ENCODE measurements around the gene KLRF1.

DNA sequence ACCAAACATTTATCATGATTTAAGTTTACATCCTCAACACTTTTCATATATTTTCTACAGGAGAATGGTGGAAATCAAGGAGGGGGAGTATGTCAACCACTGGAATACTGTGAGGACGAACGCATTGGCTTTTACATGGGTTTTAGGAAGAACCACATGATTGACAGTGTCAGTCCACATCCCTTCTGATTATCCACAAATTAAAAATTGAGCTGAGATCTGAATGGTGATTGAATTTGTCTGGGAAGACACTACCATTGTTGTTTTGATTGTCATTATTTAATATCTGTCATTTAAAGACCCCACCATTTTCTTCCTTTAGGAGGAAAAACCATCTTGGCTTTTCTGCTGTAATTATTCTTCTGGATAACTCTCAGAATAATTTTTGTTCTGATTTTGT, 31.3 kb upstream of the KLRF1 start:
- TF ChIP-seq CTCF (conservative IDR thresholded peaks at IDR 0.05; ENCODE audit: low read depth, low read length) (no peak), EZH2 (IDR thresholded peaks at IDR 0.05; ENCODE audit: low read length, unreplicated experiment) (no peak), EZH2phosphoT487 (IDR thresholded peaks at IDR 0.05; ENCODE audit: borderline replicate concordance, low read length) (no peak)

Data from PC-3 (cell line).